Measurements from ENCODE around the gene ADGRA1.

The ADGRA1 gene

GRCh38 chr10:133087679-133088178 is at the start of gene ADGRA1:
ADGRA1 (plus strand) TSS chr10:133087924; CDS start chr10:133088910, 986 bp downstream.
- TF ChIP-seq CTCF (IDR thresholded peaks at IDR 0.05; ENCODE audit: insufficient read depth, low read depth, low read length, missing control alignments): no peak
- no peak for DNase-seq (ENCODE audit: low read depth)
- H3K4me3 ChIP-seq (ENCODE audit: low read length): no peak within 1 kb of the TSS

GRCh38 chr10:133038036-133038823 is 49.5 kb upstream of the ADGRA1 start:
- DNase-seq (ENCODE audit: low read depth): no peak
- H3K4me3 ChIP-seq (ENCODE audit: low read length): no peak overlapping the region
- TF ChIP-seq CTCF (IDR thresholded peaks at IDR 0.05; ENCODE audit: insufficient read depth, low read depth, low read length, missing control alignments): no peak

- no peak for TF ChIP-seq CTCF (IDR thresholded peaks at IDR 0.05; ENCODE audit: insufficient read depth, low read depth, low read length, missing control alignments)
- H3K4me3 ChIP-seq (ENCODE audit: low read length): no peak overlapping the region
- DNase-seq (ENCODE audit: low read depth): no peak
These were observed 48.5 kb upstream of the ADGRA1 start for GRCh38 chr10:133039107-133039802.

GRCh38 chr10:133039803-133040165 is 47.9 kb upstream of the ADGRA1 start:
- no peak overlapping the region for H3K4me3 ChIP-seq (ENCODE audit: low read length)
- no peak for TF ChIP-seq CTCF (IDR thresholded peaks at IDR 0.05; ENCODE audit: insufficient read depth, low read depth, low read length, missing control alignments)
- DNase-seq (ENCODE audit: low read depth): no peak

GRCh38 chr10:133040198-133040597 is 47.5 kb upstream of the ADGRA1 start:
- DNase-seq (ENCODE audit: low read depth): no peak
- TF ChIP-seq CTCF (IDR thresholded peaks at IDR 0.05; ENCODE audit: insufficient read depth, low read depth, low read length, missing control alignments): no peak
- no peak overlapping the region for H3K4me3 ChIP-seq (ENCODE audit: low read length)

- no peak for TF ChIP-seq CTCF (IDR thresholded peaks at IDR 0.05; ENCODE audit: insufficient read depth, low read depth, low read length, missing control alignments)
- DNase-seq (ENCODE audit: low read depth): no peak
- no peak overlapping the region for H3K4me3 ChIP-seq (ENCODE audit: low read length)
These were observed 46.6 kb upstream of the ADGRA1 start for GRCh38 chr10:133041101-133041500.
